ENCODE results near the gene SLC19A1. TPM values are rescaled to one million over a fixed set of nuclear protein-coding genes. Genes with fewer than 3 reads are reported as not detected.

The SLC19A1 gene
- total RNA-seq, 4 donors from 2014 or later: 1.8 to 9.6 (median 2.1) TPM

DNA sequence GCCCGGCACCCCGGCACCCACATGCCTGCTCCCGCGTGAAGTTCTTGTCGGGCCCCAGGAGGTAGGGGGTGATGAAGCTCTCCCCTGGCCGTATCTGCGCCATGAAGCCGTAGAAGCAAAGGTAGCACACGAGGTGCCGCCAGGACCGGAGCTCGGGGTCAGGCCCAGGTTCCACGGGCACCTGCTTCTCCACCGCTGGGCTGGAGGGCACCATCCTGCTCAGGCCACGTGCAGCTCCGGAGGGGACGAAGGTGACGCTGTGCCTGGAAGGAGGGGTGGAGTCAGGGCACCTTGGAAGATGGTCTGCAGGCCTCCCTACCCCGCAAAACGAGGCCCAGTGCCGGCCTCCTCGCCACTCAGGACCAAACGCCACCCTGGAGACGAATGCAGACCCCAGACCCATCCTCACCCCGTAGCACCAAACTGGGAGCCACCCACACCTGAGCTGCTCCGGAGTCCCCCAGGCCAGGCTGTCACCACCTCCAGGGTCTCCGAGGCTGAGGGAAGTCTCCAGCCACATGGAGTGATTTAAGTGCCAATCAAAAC lies 4.4 kb downstream of the SLC19A1 start:
- Histone ChIP-seq H3K27ac (no peak overlapping the region), H3K4me3 (no peak overlapping the region), H3K4me1 (peaks cover 10 to 16% of the 10 kb centered on the region in 2 donors), H3K9me3 (no peaks in the 10 kb centered on the region), H3K36me3 (no peaks in the 10 kb centered on the region), H3K27me3 (no peaks in the 10 kb centered on the region)
- ATAC-seq: no peak
- in situ Hi-C loops (cut with MboI; ENCODE audit: low sequenced_read_pairs in 4 of 4) (no loop called here), intact Hi-C loops (cut with DNase I; ENCODE audit: low total_unique reads) (no loop called here)
- TF ChIP-seq, protein P1, sequence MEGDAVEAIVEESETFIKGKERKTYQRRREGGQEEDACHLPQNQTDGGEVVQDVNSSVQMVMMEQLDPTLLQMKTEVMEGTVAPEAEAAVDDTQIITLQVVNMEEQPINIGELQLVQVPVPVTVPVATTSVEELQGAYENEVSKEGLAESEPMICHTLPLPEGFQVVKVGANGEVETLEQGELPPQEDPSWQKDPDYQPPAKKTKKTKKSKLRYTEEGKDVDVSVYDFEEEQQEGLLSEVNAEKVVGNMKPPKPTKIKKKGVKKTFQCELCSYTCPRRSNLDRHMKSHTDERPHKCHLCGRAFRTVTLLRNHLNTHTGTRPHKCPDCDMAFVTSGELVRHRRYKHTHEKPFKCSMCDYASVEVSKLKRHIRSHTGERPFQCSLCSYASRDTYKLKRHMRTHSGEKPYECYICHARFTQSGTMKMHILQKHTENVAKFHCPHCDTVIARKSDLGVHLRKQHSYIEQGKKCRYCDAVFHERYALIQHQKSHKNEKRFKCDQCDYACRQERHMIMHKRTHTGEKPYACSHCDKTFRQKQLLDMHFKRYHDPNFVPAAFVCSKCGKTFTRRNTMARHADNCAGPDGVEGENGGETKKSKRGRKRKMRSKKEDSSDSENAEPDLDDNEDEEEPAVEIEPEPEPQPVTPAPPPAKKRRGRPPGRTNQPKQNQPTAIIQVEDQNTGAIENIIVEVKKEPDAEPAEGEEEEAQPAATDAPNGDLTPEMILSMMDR (IDR thresholded peaks at IDR 0.05 in 4 of 5, conservative IDR thresholded peaks at IDR 0.05 in 1 of 5): no peak
- TF ChIP-seq POLR2A (IDR thresholded peaks at IDR 0.05): no peak
- peak in 1 of 2 donors; percentile 8 for DNase-seq

DNA sequence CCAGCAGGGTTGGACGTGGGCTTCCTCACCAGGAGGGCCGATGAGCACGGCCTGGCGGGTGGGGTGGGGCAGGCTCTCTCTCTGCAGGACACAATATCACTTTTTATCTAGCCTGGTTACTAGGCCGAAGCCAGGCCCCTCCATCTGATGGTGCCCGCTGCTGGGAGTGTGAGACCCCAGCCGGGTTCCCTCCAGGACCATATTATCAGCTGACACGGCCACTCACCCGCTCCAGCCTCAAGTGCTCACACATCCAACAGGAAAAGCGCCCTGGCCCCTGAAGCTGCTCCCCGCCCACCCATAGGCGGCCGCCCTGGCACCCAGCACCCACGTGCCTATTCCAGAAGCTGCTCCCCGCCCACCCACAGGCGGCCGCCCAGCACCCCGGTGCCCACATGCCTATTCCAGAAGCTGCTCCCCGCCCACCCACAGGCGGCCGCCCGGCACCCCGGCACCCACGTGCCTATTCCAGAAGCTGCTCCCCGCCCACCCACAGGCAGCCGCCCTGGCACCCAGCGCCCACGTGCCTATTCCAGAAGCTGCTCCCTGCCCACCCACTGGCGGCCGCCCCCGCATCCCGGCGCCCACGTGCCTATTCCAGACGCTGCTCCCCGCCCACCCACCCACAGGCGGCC lies 5.0 kb downstream of the SLC19A1 start:
- H3K9me3 ChIP-seq: no peaks in the 10 kb centered on the region
- no peaks in the 10 kb centered on the region for H3K36me3 ChIP-seq
- TF ChIP-seq, protein P1 (IDR thresholded peaks at IDR 0.05 in 4 of 5, conservative IDR thresholded peaks at IDR 0.05 in 1 of 5): no peak
- no peak for TF ChIP-seq POLR2A (IDR thresholded peaks at IDR 0.05)
- in situ Hi-C loops (cut with MboI; ENCODE audit: low sequenced_read_pairs in 4 of 4) (no loop called here), intact Hi-C loops (cut with DNase I; ENCODE audit: low total_unique reads) (no loop called here)
- DNase-seq: peak in 1 of 2 donors; percentile 7
- H3K4me1 ChIP-seq: peaks cover 10 to 16% of the 10 kb centered on the region in 2 donors
- H3K4me3 ChIP-seq: no peak overlapping the region
- no peak overlapping the region for H3K27ac ChIP-seq
- ATAC-seq: no peak
- H3K27me3 ChIP-seq: no peaks in the 10 kb centered on the region

DNA sequence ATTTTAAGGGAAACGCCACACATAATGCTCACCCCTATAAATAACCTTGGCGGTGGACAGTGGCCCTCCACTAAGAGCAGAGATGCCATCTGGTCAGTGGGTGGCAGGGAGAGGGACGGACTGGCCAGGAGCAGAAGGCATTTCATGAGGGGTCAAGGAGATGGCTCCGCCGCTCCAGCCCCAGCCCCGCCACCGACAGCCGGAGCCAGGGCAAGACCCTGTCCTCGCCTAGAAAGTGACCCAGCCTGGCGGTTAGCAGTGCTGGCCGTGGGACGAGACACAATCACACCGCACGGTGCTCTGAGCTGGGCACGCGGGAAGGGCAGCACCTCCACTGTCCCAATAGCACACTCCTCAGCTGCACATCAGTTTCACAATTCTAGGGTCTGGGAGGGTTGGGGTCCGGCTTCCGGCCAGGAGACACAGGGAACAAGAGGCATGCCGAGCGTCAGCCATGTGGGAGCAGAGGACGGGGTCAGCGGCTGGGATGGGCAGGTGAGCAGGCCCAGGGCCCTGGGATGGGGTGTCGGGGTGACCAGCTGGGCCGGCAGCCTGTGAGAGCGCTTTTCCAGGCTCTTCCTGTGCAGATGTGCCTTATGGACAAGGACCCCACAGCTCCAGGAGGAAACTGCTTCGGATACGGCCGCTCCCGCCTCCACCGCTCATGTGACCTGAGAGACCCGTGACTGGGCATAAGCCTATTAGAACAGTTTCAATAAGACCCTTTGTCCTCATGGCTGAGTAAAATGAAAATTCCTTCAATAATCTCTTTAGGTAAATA lies 5.7 kb downstream of the SLC19A1 start:
- TF ChIP-seq, protein P1 (IDR thresholded peaks at IDR 0.05 in 4 of 5, conservative IDR thresholded peaks at IDR 0.05 in 1 of 5): no peak
- no peak for TF ChIP-seq POLR2A (IDR thresholded peaks at IDR 0.05)
- ATAC-seq: no peak
- DNase-seq: peak in 1 of 2 donors; percentile 6

DNA sequence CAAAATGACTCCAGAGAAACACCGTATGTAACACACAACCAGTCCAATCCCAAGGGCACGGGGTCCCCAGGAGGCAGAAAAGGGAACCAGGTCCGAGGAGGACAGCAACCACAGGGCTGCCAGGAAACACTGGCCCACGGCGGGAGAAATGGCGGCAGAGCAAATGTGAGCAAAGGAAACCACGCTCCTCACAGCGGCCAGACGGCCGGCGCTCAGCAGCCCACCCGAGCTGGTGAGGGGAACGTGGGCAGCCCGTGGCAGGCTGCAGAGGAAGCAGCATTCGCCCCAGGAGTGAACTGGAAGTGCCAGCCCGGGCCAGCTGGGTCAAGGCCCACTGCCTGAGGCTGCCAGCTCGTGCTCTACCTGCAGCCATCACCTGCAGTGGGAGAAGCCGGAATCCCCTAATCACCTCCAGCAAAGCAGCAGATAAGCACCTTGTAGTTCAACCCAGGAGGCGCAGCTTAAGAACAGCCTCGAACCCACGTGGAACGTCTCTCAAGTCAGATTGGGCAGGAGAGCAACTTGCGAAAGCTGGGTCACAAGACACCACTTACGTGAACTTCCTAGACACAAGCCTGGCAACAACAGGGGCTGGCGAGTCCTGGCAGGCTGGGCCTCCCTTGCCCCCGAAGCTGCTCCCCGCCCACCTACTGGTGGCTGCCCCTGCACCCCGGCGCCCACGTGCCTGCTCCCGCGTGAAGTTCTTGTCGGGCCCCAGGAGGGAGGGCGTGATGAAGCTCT lies 6.7 kb downstream of the SLC19A1 start:
- peak in 1 of 2 donors; percentile 7 for DNase-seq
- no peak for TF ChIP-seq POLR2A (IDR thresholded peaks at IDR 0.05)
- TF ChIP-seq, protein P1 (IDR thresholded peaks at IDR 0.05 in 4 of 5, conservative IDR thresholded peaks at IDR 0.05 in 1 of 5): no peak
- in situ Hi-C loops (cut with MboI; ENCODE audit: low sequenced_read_pairs in 4 of 4) (no loop called here), intact Hi-C loops (cut with DNase I; ENCODE audit: low total_unique reads) (no loop called here)
- Histone ChIP-seq H3K4me1 (peaks cover 10 to 12% of the 10 kb centered on the region in 2 donors), H3K27ac (no peak overlapping the region), H3K9me3 (no peaks in the 10 kb centered on the region), H3K4me3 (no peak overlapping the region), H3K27me3 (no peaks in the 10 kb centered on the region), H3K36me3 (no peaks in the 10 kb centered on the region)
- ATAC-seq: no peak

More for the DNA sequence above, 5.7 kb downstream of the SLC19A1 start:
- no peaks in the 10 kb centered on the region for H3K27me3 ChIP-seq
- H3K27ac ChIP-seq: no peak overlapping the region
- intact Hi-C loops (cut with DNase I; ENCODE audit: low total_unique reads): no loop called here
- H3K4me3 ChIP-seq: no peak overlapping the region
- H3K4me1 ChIP-seq: peaks cover 10 to 16% of the 10 kb centered on the region in 2 donors
- in situ Hi-C loops (cut with MboI; ENCODE audit: low sequenced_read_pairs in 4 of 4): no loop called here
- no peaks in the 10 kb centered on the region for H3K9me3 ChIP-seq
- no peaks in the 10 kb centered on the region for H3K36me3 ChIP-seq
